GM21360 (cell line): ENCODE measurements around the gene AATK.

Experiments
- ATAC-seq: cut with Tn5 transposase; IDR thresholded peaks from one replicate; pipeline ENCODE4 v1.9.1; 2021; ENCODE audit warnings: mild to moderate bottlenecking, moderate library complexity; ENCODE audit not compliant: unreplicated experiment

AATK gene

DNA sequence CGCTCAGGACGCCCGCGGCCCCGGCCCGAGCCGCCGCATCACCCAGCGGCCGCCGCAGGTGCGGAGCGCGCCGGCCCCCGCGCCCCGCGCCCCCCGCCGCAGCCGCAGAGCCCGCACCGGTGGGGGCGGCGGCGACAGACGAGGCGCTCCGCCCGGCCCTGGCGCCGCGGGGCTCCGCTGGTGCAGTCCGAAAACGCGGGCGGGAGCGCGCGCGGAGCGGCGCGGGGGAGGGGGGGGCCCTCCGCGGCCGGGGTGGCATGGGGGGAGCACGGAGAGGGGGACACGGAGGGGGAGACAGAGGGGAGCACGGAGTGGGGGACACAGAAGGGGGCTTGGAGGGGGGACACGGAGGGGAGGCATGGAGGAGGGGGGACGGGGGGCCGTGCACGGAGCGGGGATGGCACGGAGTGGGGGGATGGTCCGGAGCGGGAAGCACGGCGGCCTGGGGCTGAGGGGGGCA lies at the start of gene AATK:
AATK (minus strand) TSS at position 189 of the 460 bp plus-strand sequence. CDS start 229 bp downstream, outside the sequence.
- ATAC-seq: no peak

DNA sequence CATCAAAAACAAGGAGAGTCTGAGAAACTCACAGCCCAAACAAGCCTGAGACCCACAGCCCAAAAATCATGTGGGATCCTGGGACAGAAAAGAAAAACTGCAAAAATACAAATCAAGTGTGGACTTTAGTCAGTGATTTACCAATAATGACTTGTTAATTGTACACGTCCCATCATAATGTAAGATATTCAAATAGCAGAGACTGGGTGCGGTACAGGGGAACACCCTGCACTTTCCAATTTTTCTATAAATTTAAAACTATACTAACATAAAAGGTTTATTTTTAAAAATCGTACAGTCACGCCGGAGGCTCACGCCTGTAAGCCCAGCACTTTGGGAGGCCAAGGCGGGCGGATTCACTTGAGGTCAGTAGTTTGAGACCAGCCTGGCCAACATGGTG lies 48.0 kb upstream of the AATK start:
- no peak for ATAC-seq

DNA sequence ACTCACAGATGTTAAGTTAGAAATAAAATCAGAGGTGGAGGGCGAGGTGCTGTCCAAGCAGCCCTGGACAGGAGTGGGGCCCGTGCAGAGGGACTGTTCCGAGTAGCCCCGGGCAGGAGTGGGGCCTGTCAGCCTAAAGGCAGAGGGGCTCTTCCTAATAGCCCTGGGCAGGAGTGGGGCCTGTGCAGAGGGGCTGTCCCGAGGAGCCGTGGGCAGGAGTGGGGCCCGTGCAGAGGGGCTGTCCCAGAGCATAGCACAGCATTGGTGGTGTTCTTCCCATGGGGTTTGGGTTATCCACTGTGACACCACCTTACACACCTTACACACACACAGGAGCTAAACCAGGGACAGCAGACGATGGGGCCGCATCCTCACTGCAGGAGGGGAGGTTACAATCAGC lies 46.3 kb upstream of the AATK start:
- no peak for ATAC-seq

DNA sequence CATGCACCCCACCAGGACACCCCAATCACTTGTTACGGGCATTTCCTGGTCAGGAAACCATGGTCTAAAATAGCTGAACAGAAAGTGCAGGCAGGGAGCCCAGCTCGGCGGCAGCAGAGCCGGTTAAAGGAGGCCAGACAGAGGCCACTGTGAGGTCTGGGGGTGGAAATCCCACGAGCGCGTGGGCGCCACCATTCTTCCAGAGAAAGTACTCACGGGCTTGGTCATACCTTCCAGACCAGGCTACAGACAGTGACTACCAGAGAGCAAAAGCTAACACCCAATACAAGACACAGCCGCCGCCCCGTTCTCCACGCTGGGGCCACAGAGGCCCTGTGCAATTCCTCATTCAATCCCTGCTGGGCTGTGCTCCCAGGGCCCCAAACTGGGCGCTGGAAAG lies 44.8 kb upstream of the AATK start:
- ATAC-seq: no peak

DNA sequence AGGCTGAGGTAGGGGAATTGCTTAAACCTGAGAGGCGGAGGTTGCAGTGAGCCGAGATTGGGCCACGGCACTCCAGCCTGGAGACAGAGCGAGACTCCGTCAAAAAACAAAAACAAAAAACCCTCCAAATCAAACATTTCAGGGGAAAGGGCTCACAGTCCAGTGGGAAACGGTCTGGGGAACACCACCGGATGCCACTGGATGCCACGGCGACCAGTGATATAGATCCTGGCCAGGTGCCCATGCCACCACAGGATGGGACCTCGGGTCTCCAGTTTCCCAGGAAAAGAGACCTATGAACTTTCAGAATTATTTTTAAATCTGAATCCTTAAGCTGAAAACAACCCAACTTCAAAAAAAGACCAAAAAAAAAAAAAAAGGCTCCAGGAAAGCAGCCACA lies 44.4 kb upstream of the AATK start:
- no peak for ATAC-seq

DNA sequence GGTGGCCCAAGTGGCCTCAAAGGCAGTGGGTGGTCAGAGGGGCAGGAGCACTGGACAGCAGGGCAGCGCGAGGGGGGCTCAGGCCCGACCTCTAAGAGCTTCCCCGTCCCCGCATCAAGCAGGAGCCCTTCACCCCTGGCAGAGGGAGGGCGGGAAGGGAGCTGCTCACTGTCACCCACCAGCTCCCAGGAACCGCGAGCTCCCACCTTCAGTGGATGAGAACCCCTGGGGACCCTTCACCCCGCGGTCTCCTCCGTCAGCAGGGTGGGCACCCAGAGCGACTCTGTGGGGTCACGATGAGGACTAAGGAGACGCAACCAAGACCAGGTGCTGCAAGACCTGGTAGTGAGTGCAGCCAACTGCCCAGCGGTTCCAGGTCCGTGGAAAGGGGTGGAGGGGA lies 43.1 kb upstream of the AATK start:
- ATAC-seq: no peak

GRCh38 chr17:81208651-81209050 lies 42.6 kb upstream of the AATK start:
- ATAC-seq: no peak

DNA sequence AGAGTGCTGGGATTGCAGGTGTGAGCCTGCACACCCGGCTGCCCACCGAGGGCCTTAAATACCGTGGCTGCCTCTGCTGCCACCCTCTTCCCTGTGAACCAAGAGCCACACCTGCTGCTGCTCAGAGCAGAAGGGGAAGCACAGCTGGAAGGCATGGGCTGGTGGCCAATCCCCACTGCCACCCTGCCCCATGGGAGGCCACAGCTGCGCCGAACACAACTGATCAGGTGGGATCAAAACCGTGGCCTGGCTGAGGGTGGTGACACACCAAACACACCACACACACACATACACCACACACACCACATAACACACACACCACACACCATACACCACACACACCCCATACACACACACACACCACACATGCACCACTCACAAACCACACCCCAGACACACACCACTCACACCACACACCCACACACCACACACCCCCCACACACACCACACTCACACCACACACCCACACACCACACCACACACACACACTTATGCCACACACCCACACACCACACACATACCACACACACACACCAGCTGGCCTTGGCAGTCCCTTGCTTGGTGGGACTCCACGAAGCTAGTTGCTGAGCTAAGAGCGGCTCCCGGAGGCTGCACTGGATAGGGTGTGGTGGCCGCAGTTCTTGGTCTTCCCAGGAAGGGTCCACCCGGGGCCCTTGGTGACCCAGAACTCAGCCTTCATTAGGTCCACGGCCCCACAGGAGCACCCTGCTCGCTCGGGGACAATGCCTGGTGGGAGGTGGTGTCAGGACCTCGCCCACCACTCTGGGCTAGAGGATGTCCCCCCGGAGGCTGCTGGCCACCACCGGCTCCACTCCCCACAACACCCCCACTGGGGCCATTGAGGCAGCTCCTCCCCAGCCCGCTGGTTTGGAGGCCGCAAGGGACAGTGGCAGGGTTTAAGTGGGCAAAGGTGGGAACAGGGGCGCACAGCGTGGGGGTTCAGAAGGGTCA lies 41.9 kb upstream of the AATK start:
- ATAC-seq: no peak

- no peak for ATAC-seq
These were observed 40.6 kb upstream of the AATK start for GRCh38 chr17:81206657-81207056.

GRCh38 chr17:81206166-81206565 lies 40.1 kb upstream of the AATK start:
- no peak for ATAC-seq

DNA sequence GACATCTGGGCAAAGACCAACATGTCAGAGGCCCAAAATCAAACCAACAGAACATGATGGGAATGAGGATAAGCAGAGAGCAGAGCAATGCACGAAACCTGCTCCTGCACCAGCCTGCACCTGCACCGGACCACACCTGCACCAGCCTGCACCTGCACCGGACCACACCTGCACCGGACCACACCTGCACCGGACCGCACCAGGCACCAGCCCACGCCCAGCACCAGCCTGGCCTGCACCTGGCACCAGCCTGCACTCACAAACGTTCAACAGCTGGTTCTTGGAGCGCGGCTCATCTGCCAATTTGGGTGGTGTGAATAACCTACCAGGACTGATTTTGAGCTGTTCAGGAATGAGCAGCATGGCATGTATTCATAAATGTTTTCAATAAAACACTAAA lies 38.6 kb upstream of the AATK start:
- ATAC-seq: no peak

GRCh38 chr17:81203136-81203535 lies 37.1 kb upstream of the AATK start:
- ATAC-seq: no peak

GRCh38 chr17:81202318-81202717 lies 36.3 kb upstream of the AATK start:
- ATAC-seq: no peak

DNA sequence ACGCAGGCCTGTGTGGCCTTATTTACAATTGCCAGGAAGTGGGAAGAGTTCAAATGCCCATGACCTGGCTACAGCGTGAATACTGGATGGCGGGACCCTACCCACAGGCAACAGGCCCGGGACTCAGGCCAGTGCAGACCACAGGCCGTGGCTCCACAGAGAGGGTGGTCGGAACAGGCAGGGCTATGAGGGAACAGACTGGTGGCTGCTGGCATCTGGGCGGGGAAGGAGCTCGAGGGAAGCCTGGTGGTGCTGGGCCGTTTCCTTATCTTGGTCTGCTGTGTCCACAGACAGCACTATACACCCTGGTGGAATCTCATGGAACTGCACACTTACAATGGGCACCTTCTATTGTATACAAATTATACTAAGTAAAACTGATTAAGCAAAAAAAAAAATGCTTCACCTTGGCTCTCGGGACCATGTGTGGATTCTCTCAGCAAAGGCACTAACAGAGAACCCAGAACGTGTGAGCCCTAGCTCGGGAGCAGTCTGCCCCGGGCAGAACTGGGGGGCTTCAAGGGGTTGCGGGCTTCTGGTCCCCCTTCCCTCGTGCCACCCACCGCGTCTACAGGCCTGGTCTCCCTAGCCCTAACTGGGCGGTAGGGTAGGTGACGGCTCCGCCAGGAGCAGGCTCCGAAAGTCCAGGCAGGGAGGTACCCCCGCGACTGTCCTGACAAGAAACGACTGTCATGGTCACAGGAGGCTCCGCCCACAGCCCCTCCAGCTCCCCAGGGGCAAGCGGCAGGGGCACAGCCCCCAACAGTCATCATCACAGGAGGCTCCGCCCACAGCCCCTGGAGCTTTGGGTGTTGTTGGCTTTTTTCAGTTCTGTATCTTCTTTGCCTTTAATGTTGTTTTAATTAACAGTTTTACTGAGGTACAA lies 34.9 kb upstream of the AATK start:
- ATAC-seq: no peak

DNA sequence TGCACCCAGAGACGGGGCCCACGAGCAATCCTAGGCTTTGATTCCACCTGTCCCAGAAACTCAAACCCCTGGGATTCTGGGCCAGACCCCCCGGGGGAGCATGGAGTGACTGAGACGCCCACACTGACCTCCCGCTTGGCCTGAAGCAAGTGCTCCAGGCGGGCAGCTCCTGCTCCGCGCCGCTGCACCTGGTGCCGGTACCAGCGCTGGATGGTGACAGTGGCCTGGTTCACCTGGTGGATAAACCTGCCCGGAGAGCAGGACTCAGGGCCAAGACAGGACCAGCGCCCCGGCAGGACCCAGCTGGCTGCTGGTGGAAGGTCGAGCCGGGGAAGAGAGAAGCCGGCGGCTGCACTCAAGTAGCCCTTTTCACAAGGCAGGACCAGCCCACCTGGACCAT lies 34.2 kb upstream of the AATK start:
- no peak for ATAC-seq

DNA sequence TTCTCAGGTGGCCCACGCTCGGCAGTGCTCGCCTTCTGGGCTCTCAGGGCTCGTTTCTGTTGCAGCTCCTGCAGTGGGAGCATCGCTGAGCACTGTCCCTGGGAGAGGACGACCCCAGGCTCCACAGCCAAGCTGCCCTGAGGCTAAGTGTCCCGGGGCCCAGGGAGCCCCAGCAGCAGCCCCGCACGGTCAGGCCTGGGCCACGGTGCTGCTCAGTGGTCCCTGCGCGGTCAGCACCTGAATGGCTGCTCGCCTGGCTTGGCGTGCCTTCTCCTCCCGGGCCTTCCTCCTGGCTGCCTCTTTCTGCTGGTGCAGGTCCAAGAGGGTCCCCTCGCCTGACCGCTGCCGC lies 33.4 kb upstream of the AATK start:
- no peak for ATAC-seq

GRCh38 chr17:81198826-81199481 lies 32.9 kb upstream of the AATK start:
- no peak for ATAC-seq

DNA sequence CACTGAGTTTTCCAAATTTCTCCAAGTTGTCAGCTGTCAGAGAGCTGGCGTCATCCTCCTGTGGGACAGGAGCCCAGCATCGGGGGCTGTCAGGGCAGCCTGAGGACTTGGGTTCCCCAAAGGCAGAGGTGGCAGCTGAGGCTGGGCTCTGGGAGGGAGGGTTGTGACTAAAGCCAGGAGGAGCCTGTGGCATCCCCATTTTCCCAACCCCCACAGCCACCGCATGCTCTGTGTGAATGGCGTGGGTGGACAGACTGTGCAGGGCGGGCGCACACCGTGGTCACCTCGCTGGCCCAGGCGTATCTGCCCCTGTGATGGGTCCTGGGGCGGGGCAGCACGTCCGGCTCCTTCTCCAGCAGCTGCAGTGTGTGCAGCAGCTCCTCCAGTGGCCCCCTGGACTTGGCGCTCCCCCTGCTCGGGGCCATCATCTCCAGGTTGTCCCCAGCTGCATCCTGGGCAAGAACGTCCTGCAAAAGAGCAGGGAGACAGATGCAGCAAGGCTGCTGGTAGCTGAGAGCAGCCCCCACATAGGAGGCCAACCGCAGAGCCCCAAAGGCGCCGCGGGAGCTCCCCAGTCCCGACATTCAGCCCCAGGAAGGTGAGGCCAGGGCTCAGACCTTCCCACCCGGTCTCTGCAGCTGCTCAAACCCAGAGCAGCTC lies 31.9 kb upstream of the AATK start:
- no peak for ATAC-seq

DNA sequence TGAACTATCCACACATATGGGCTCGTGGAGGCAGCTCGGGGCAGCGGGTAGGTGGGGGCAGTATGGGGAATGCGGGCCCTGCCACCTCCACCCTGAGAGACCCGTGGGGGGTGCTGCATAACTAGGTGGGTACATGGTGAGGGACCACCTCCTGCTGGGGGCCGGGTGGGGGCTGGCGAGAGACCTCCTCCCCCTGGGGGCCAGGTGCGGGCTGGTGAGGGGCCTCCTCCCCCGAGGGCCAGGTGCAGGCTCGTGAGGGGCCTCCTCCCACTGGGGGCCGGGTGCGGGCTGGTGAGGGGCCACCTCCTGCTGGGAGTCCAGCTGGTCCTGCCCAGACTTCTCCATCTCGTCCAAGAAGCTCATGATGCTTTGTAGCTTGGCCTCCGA lies 31.4 kb upstream of the AATK start:
- no peak for ATAC-seq

GRCh38 chr17:81196505-81197408 lies 30.7 kb upstream of the AATK start:
- no peak for ATAC-seq
